GM10248 (cell line): ENCODE data around the gene MRRF.

Experiments used
- CTCF ChIA-PET: fragments of 300-600 bp; sonication (Branson Sonifier 250); formaldehyde crosslinking; extraction: SDS; loops from one replicate; lab custom pipeline; 2021; ENCODE audit warnings: antibody characterized with exemption; lab: Yijun Ruan, JAX
- POLR2A ChIA-PET: fragments of 350-650 bp; sonication (Branson Sonifier 250); formaldehyde crosslinking; extraction: SDS; loops from one replicate; lab custom pipeline; 2020; ENCODE audit warnings: antibody characterized with exemption; lab: Yijun Ruan, JAX
- DNase-seq: peaks from one replicate; pipeline ENCODE4 v3.0.0; 2012; ENCODE audit errors: extremely low spot score
- CTCF ChIP-seq: IDR thresholded peaks from 2 replicates; pipeline ENCODE4 v1.5.1; 2012; ENCODE audit warnings: mild to moderate bottlenecking, low read depth; ENCODE audit errors: extremely low read depth, missing control alignments, control extremely low read depth

The MRRF gene

GRCh38 chr9:122337556-122337929 is 72.9 kb downstream of the MRRF start:
- no peak for TF ChIP-seq CTCF
- DNase-seq = no peak
- ChIA-PET CTCF (interaction anchor here (2.2 kb wide), 1 partner anchor 13 kb away, joined by 6 read pairs; no protein-coding TSS in a partner anchor), POLR2A (no interaction called here)

GRCh38 chr9:122338536-122338935 is 73.9 kb downstream of the MRRF start:
- CTCF ChIA-PET = interaction anchor here (1.1 to 2.2 kb wide), 3 partner anchors 12 to 239 kb away, joined by 3 to 6 read pairs (median 4); no protein-coding TSS in a partner anchor
- no peak for DNase-seq
- POLR2A ChIA-PET = no interaction called here
- no peak for TF ChIP-seq CTCF

- ChIA-PET CTCF (interaction anchor here (1.1 to 2.2 kb wide), 4 partner anchors 11 to 240 kb away, joined by 3 to 6 read pairs (median 4); no protein-coding TSS in a partner anchor), POLR2A (no interaction called here)
- no peak for DNase-seq
- TF ChIP-seq CTCF = no peak
These were observed 74.3 kb downstream of the MRRF start for GRCh38 chr9:122338994-122339393.

GRCh38 chr9:122339579-122339978 is 74.9 kb downstream of the MRRF start:
- POLR2A ChIA-PET = no interaction called here
- TF ChIP-seq CTCF = no peak
- CTCF ChIA-PET = interaction anchor here (0.6 to 1.8 kb wide), 4 partner anchors 11 to 240 kb away, joined by 3 to 9 read pairs (median 4); no protein-coding TSS in a partner anchor
- no peak for DNase-seq

GRCh38 chr9:122340161-122340560 is 75.5 kb downstream of the MRRF start:
- POLR2A ChIA-PET = no interaction called here
- CTCF ChIA-PET = interaction anchor here (0.6 to 1.8 kb wide), 4 partner anchors 10 to 241 kb away, joined by 3 to 9 read pairs (median 4); no protein-coding TSS in a partner anchor
- DNase-seq = no peak
- TF ChIP-seq CTCF = no peak

GRCh38 chr9:122342323-122343050 is 77.8 kb downstream of the MRRF start:
- DNase-seq = no peak
- ChIA-PET POLR2A (no interaction called here), CTCF (interaction anchor here (1.2 to 11.1 kb wide), 3 partner anchors 8 to 244 kb away, joined by 3 to 243 read pairs (median 100); no protein-coding TSS in a partner anchor)
- no peak for TF ChIP-seq CTCF
